ENCODE measurements around the gene TROAP. TPM values are rescaled to one million over a fixed set of nuclear protein-coding genes. Genes with fewer than 3 reads are reported as not detected.

TROAP gene
- total and polyA plus RNA-seq, 9 of the 15 experiments (the other 6 are each of a cell fraction or from before 2014, with no cell fraction given), result 46.4 to 171 (median 59.8) TPM

GRCh38 chr12:49365542-49365941, 42.5 kb downstream of the TROAP start (continued):
- no peak for TF ChIP-seq SP2 (IDR thresholded peaks at IDR 0.05; ENCODE audit: extremely low read depth, low read depth, low read length, poor library complexity, severe bottlenecking)

GRCh38 chr12:49366096-49366651, 43.1 kb downstream of the TROAP start:
- ATAC-seq (peak; percentile 18), FAIRE-seq (no peak), DNase-seq (ENCODE audit: extremely low read depth in 1 of 4, low spot score in 3 of 4) (peak in 1 of 4 experiments; percentile 25)
- Histone ChIP-seq H3K9me1 (ENCODE audit: control insufficient read depth, insufficient read depth, low read length) (no peaks in the 10 kb centered on the region), H3K9ac (ENCODE audit: insufficient read depth in 1 of 2, low read depth in 2 of 2, low read length in 2 of 2) (peak overlapping the region; percentile 93 to 96), H3K27me3 (ENCODE audit: control insufficient read depth in 2 of 2, insufficient read depth in 2 of 2, low read length in 2 of 2) (no peaks in the 10 kb centered on the region), H3K4me3 (peak overlapping the region; percentile 75), H2AFZ (ENCODE audit: low read depth, low read length) (peak overlapping the region; percentile 98), H3K79me2 (ENCODE audit: control insufficient read depth, insufficient read depth, low read length) (peaks cover 40% of the 10 kb centered on the region), H3K27ac (ENCODE audit: extremely low read depth, low read depth, low read length) (peak overlapping the region; percentile 96), H4K20me1 (replicated peaks; ENCODE audit: control insufficient read depth, insufficient read depth, low read length) (no peaks in the 10 kb centered on the region), H3K36me3 (ENCODE audit: control insufficient read depth, insufficient read depth, low read length) (no peaks in the 10 kb centered on the region), H3K4me1 (replicated peaks in 1 of 2; ENCODE audit: control insufficient read depth in 2 of 2, insufficient read depth in 2 of 2, low read length in 2 of 2) (peaks cover 12 to 25% of the 10 kb centered on the region in 2 experiments; a peak in 3 of 5 replicates), H3K4me2 (ENCODE audit: insufficient read depth, low read length) (peak overlapping the region; percentile 99), H3K9me3 (replicated peaks; ENCODE audit: control insufficient read depth, insufficient read depth, low read depth, low read length) (no peaks in the 10 kb centered on the region)
- 21% methylated on average over 31 of the region's 38 CpGs for WGBS (ENCODE audit: insufficient coverage, low coverage, missing lambda C conversion rate)
- BruUV-seq (replicated peaks), result no TSS peak
- TF ChIP-seq CHCHD3 (CRISPR knock-in tag; IDR thresholded peaks at IDR 0.05) (no peak), ZNF253 (CRISPR knock-in tag; conservative IDR thresholded peaks at IDR 0.05) (no peak), ZBTB7A (IDR thresholded peaks at IDR 0.05; ENCODE audit: borderline replicate concordance, control insufficient read depth, low read depth, low read length) (0 out of 2 replicates have a peak, but pooled peaks have one; percentile 10), E2F6 (IDR thresholded peaks at IDR 0.05; ENCODE audit: borderline replicate concordance in 1 of 2, extremely low read depth in 1 of 2, insufficient read depth in 1 of 2, insufficient read length in 1 of 2, low read depth in 1 of 2, low read length in 1 of 2, poor library complexity in 1 of 2, severe bottlenecking in 1 of 2) (peak; percentile 55 to 74), SAFB (IDR thresholded peaks at IDR 0.05; ENCODE audit: borderline replicate concordance, low read depth, low read length) (no peak), DDX20 (tag; IDR thresholded peaks at IDR 0.05; ENCODE audit: low read depth) (no peak), NR2C2 (CRISPR knock-in tag; IDR thresholded peaks at IDR 0.05) (no peak), NR2C2 (tag; IDR thresholded peaks at IDR 0.05) (peak; percentile 38; the same call in 1 of the 2 replicates), ZC3H4 (CRISPR knock-in tag; IDR thresholded peaks at IDR 0.05; ENCODE audit: borderline replicate concordance) (peak; percentile 24; the same call in 1 of the 2 replicates)
- intact Hi-C loops (cut with micrococcal nuclease), result loop anchor here (5.0 kb wide), 1 partner anchor 56 kb away; no protein-coding TSS in a partner anchor
- in situ Hi-C loops (cut with MboI), result no loop called here
- ChIA-PET CTCF (ENCODE audit: low intra/inter-chr PET ratio) (no interaction called here), POLR2A (interaction anchor here (0.6 to 3.4 kb wide), 22 partner anchors 7 to 1873 kb away, joined by 3 to 17 read pairs (median 3); partner anchors contain the start of gene TMBIM6)

Measured in K562 (cell line).